Stimulated activated CD4-positive, alpha-beta T cell treated with anti-CD3 and anti-CD28 coated beads, Interleukin-2, amount 100 ng/mL, for 4 hours (primary cell): ENCODE results near the gene YWHAB.
A peak's percentile ranks its signal among the peaks of the same experiment; 100 is the strongest.
"Not testable (repeated sequence)": the region's sequence is repeated elsewhere in the genome, so short reads cannot be mapped to it uniquely, and the experiment has no call there.

Experiments used
- DNase-seq: peaks from one replicate; pipeline ENCODE4 v3.0.0-alpha.2; 2020; ENCODE audit warnings: low read depth

The YWHAB gene

GRCh38 chr20:44866703-44867335 lies 18.7 kb upstream of the YWHAB start:
- no peak for DNase-seq

- DNase-seq, result no peak
These were observed 16.0 kb upstream of the YWHAB start for GRCh38 chr20:44869471-44869870.

- not testable (repeated sequence) for DNase-seq
These were observed 3.1 kb upstream of the YWHAB start for GRCh38 chr20:44882360-44882759.

GRCh38 chr20:44883214-44883902 lies 2.1 kb upstream of the YWHAB start:
- DNase-seq, result no peak

- no peak for DNase-seq
These were observed 556 bp upstream of the YWHAB start for GRCh38 chr20:44884907-44885391.

GRCh38 chr20:44886266-44886651 lies 754 bp downstream of the YWHAB start:
- DNase-seq, result no peak

- no peak for DNase-seq
These were observed 1.3 kb downstream of the YWHAB start for GRCh38 chr20:44886828-44887227.

- no peak for DNase-seq
These were observed 2.0 kb downstream of the YWHAB start for GRCh38 chr20:44887466-44887865.

- DNase-seq, result no peak
These were observed 3.0 kb downstream of the YWHAB start for GRCh38 chr20:44888226-44889103.

GRCh38 chr20:44891826-44892225 lies 6.3 kb downstream of the YWHAB start:
- DNase-seq, result no peak

- DNase-seq, result no peak
These were observed 9.5 kb downstream of the YWHAB start for GRCh38 chr20:44894959-44895358.

- no peak for DNase-seq
These were observed 11.1 kb downstream of the YWHAB start for GRCh38 chr20:44896583-44896982.

- DNase-seq, result no peak
These were observed 11.6 kb downstream of the YWHAB start for GRCh38 chr20:44897133-44897532.

GRCh38 chr20:44900231-44900854 lies 14.8 kb downstream of the YWHAB start:
- DNase-seq, result no peak

GRCh38 chr20:44901974-44902373 lies 16.5 kb downstream of the YWHAB start:
- no peak for DNase-seq

- no peak for DNase-seq
These were observed 18.9 kb downstream of the YWHAB start for GRCh38 chr20:44904377-44904776.

- DNase-seq, result no peak
These were observed 23.7 kb downstream of the YWHAB start for GRCh38 chr20:44908987-44909871.

GRCh38 chr20:44909872-44910689 lies 24.6 kb downstream of the YWHAB start, which contains the start of gene PABPC1L:
TSS of gene PABPC1L (plus strand) at chr20:44910060. CDS start at chr20:44910144, 84 bp downstream.
- peak; percentile 75 for DNase-seq

- no peak for DNase-seq
These were observed 25.3 kb downstream of the YWHAB start for GRCh38 chr20:44910690-44911262.
